SH-SY5Y (cell line): ENCODE results near the gene CLDN17.

ENCODE experiments used
- GATA2 ChIP-seq: IDR thresholded peaks from 2 replicates; pipeline ENCODE4 v1.6.1; 2011; ENCODE audit warnings: mild to moderate bottlenecking, low read depth, low read length
- GATA3 ChIP-seq: IDR thresholded peaks from 2 replicates; pipeline ENCODE4 v1.6.1; 2011; ENCODE audit warnings: low read depth, mild to moderate bottlenecking, low read length, moderate library complexity

DNA sequence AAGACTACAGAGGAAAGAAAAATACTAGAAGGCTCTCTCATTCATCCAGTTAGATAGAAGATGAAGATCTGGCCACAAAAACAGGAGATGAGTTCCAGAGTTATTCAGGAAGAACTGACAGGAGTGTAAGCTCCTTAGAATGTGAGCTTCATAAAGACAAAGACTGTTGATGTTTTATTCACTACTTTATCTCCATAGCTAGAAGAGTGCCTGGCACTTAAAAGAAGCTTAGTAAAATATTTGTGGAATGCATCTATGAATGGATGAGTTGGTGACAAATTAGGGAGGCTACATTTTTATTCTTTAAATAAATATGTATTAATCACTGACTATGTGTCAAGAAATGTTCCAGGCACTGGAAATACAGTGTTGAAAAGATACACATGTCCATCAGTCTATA, 13.8 kb downstream of the CLDN17 start:
- TF ChIP-seq GATA3 (no peak), GATA2 (no peak)
